ENCODE measurements around the gene ZDHHC18. TPM values are rescaled to one million over a fixed set of nuclear protein-coding genes. Genes with fewer than 3 reads are reported as not detected.

The ZDHHC18 gene
- total RNA-seq, 1 donor from 2014 or later, result 30.4 TPM

- Histone ChIP-seq H4K20me1 (ENCODE audit: low read depth) (no peaks in the 10 kb centered on the region), H3K27me3 (no peaks in the 10 kb centered on the region), H3K36me3 (no peaks in the 10 kb centered on the region), H3K4me1 (no peaks in the 10 kb centered on the region), H3K4me2 (no peak overlapping the region), H3F3A (ENCODE audit: low read depth) (no peaks in the 10 kb centered on the region), H3K79me2 (ENCODE audit: low read depth) (no peaks in the 10 kb centered on the region), H3K9ac (no peak overlapping the region), H3K4me3 (no peak overlapping the region), H2AFZ (replicated peaks) (no peak overlapping the region), H3K27ac (no peak overlapping the region), H3K9me3 (ENCODE audit: low read depth) (no peaks in the 10 kb centered on the region)
- no peak overlapping the region for H3K27ac Mint-ChIP-seq
- H3K9me3 Mint-ChIP-seq, result peaks cover 9% of the 10 kb centered on the region
- H3K27me3 Mint-ChIP-seq (ENCODE audit: insufficient read depth, low read depth), result peaks cover 7% of the 10 kb centered on the region
- TF ChIP-seq EZH2 (IDR thresholded peaks at IDR 0.05), result no peak
- TF ChIP-seq CTCF (IDR thresholded peaks at IDR 0.05), result no peak
- no peak for TF ChIP-seq EZH2phosphoT487 (IDR thresholded peaks at IDR 0.05)
- no peak overlapping the region for H3K4me3 Mint-ChIP-seq
- no peaks in the 10 kb centered on the region for H3K36me3 Mint-ChIP-seq
- no peaks in the 10 kb centered on the region for H3K4me1 Mint-ChIP-seq
- no peak for DNase-seq (ENCODE audit: low spot score)
These were observed 11.6 kb upstream of the ZDHHC18 start for GRCh38 chr1:26814893-26815292.

DNA sequence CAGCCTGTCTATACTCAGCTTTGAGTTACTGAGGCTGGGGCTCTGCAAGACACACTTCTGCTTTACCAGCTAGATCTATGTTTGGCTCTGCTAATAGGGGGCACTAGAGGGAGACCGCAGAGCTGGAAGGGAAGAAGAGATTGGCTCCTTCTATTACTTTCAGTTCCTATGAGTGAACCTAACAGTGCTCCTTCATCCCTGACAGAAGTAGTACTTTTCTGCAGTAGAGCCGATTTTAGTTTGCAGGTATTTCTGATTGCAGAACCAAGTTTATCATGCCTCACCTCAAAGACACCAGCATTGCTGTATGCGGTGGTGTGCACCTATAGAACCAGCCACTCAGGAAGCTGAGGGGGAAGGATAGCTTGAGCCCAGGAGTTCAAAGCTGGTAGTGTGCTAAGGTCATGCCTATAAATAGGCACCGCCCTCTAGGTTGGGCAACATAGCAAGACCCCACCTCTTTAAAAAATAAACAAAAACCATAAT lies 5.7 kb upstream of the ZDHHC18 start:
- H3K36me3 ChIP-seq, result no peaks in the 10 kb centered on the region
- H3F3A ChIP-seq (ENCODE audit: low read depth), result peaks cover under 1% of the 10 kb centered on the region
- H3K79me2 ChIP-seq (ENCODE audit: low read depth), result no peaks in the 10 kb centered on the region
- no peak overlapping the region for H3K27ac ChIP-seq
- no peak overlapping the region for H3K4me3 ChIP-seq
- H3K27me3 ChIP-seq, result no peaks in the 10 kb centered on the region
- Mint-ChIP-seq H3K4me1 (no peaks in the 10 kb centered on the region), H3K36me3 (no peaks in the 10 kb centered on the region), H3K4me3 (no peak overlapping the region), H3K27me3 (ENCODE audit: insufficient read depth, low read depth) (peaks cover 7% of the 10 kb centered on the region), H3K27ac (no peak overlapping the region), H3K9me3 (peaks cover 9% of the 10 kb centered on the region)
- H3K9me3 ChIP-seq (ENCODE audit: low read depth), result no peaks in the 10 kb centered on the region
- peaks cover 2% of the 10 kb centered on the region for H3K4me1 ChIP-seq
- no peaks in the 10 kb centered on the region for H4K20me1 ChIP-seq (ENCODE audit: low read depth)
- no peak overlapping the region for H2AFZ ChIP-seq (replicated peaks)
- no peak for DNase-seq (ENCODE audit: low spot score)
- H3K4me2 ChIP-seq, result no peak overlapping the region
- TF ChIP-seq EZH2 (IDR thresholded peaks at IDR 0.05), result no peak
- TF ChIP-seq CTCF (IDR thresholded peaks at IDR 0.05), result no peak
- TF ChIP-seq EZH2phosphoT487 (IDR thresholded peaks at IDR 0.05), result no peak
- no peak overlapping the region for H3K9ac ChIP-seq

- Histone ChIP-seq H3K4me3 (no peak overlapping the region), H3K9me3 (ENCODE audit: low read depth) (no peaks in the 10 kb centered on the region), H3K4me1 (peaks cover 13% of the 10 kb centered on the region), H3K4me2 (no peak overlapping the region), H3K79me2 (ENCODE audit: low read depth) (peaks cover 11% of the 10 kb centered on the region), H4K20me1 (ENCODE audit: low read depth) (peaks cover 8% of the 10 kb centered on the region), H2AFZ (replicated peaks) (no peak overlapping the region), H3K9ac (no peak overlapping the region), H3K36me3 (no peaks in the 10 kb centered on the region), H3K27me3 (no peaks in the 10 kb centered on the region), H3F3A (ENCODE audit: low read depth) (peaks cover 11% of the 10 kb centered on the region), H3K27ac (no peak overlapping the region)
- TF ChIP-seq EZH2 (IDR thresholded peaks at IDR 0.05), result no peak
- TF ChIP-seq CTCF (IDR thresholded peaks at IDR 0.05), result no peak
- no peak for TF ChIP-seq EZH2phosphoT487 (IDR thresholded peaks at IDR 0.05)
- H3K9me3 Mint-ChIP-seq, result peaks cover 4% of the 10 kb centered on the region
- H3K36me3 Mint-ChIP-seq, result peaks cover 1% of the 10 kb centered on the region
- H3K4me3 Mint-ChIP-seq, result no peak overlapping the region
- H3K27ac Mint-ChIP-seq, result no peak overlapping the region
- H3K27me3 Mint-ChIP-seq (ENCODE audit: insufficient read depth, low read depth), result peaks cover 12% of the 10 kb centered on the region
- DNase-seq (ENCODE audit: low spot score), result no peak
- H3K4me1 Mint-ChIP-seq, result peaks cover 9% of the 10 kb centered on the region
These were observed 3.6 kb upstream of the ZDHHC18 start for GRCh38 chr1:26822737-26823395.
